ELR (cell line): ENCODE data around the gene FRMD3.
A peak's percentile ranks its signal among the peaks of the same experiment; 100 is the strongest.

Source experiments
- DNase-seq: peaks from one replicate; pipeline ENCODE4 v3.0.0-alpha.2; 2015; ENCODE audit warnings: low read depth

The FRMD3 gene

GRCh38 chr9:83283528-83283927 lies 254.7 kb downstream of the FRMD3 start:
- DNase-seq, result no peak

- DNase-seq, result peak; percentile 49
Observed at GRCh38 chr9:83281306-83282255, 256.6 kb downstream of the FRMD3 start.

DNA sequence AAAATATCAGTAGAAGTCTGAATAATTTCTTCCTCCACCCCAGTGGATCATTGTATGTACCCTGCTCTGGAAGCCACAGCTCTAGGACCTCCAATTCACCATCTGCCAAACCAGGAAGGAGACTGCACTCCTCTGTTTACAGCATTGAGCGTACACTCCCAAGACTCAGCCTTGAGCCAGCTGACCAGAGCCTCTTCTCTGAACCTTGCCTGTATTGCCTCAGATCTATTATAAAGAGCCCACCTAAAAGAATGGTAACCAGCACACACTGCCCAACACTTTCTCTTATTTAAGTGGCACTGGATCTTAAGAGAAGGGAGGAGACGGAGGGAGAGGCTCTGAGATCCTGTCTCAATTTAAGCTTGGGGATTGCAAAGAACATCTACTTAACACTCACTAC lies 257.4 kb downstream of the FRMD3 start:
- DNase-seq, result no peak

- peak; percentile 58 for DNase-seq
Observed at GRCh38 chr9:83280268-83280667, 257.9 kb downstream of the FRMD3 start.

GRCh38 chr9:83274787-83275186 lies 263.4 kb downstream of the FRMD3 start:
- no peak for DNase-seq

GRCh38 chr9:83271665-83272071 lies 266.5 kb downstream of the FRMD3 start:
- DNase-seq, result no peak

- no peak for DNase-seq
Observed at GRCh38 chr9:83270116-83270515, 268.1 kb downstream of the FRMD3 start.

- no peak for DNase-seq
Observed at GRCh38 chr9:83267741-83268140, 270.5 kb downstream of the FRMD3 start.

- peak; percentile 32 for DNase-seq
Observed at GRCh38 chr9:83266666-83267496, 271.3 kb downstream of the FRMD3 start.

DNA sequence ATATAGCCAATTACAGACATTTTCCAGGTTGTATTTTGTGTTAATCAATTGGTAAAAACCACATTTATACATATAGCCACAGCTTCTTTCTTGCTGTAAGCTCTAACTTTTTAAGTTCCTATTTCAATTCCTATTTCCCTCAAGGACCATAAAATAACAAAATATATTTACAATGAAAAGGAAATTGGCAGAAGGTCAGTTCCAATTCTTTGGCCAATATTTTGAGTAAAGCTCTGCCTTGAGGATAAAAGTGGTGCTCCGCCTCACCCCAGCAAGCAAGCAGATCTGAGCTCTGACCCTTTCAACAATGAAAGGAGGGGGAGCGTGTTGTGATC lies 271.9 kb downstream of the FRMD3 start:
- DNase-seq, result no peak

DNA sequence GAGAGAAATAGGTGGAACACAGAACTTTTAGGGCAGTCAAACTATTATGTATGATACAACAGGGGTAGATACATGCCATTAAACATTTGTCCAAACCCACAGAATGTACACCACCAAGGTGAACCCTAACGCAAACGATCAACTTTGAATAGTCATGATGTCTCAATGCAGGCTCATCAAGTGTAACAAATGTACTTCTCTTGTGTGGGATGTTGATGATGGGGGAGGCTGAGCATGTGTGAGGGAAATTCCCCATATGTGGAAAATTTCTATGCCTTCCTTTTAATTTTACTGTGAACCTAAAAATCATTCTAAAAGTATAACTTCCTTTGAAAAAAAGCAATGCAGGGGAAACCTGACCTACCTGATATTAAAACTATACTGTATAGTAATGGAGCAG lies 273.9 kb downstream of the FRMD3 start:
- DNase-seq, result no peak

GRCh38 chr9:83259558-83259957 lies 278.6 kb downstream of the FRMD3 start:
- no peak for DNase-seq

- DNase-seq, result no peak
Observed at GRCh38 chr9:83257937-83258891, 280.0 kb downstream of the FRMD3 start.

DNA sequence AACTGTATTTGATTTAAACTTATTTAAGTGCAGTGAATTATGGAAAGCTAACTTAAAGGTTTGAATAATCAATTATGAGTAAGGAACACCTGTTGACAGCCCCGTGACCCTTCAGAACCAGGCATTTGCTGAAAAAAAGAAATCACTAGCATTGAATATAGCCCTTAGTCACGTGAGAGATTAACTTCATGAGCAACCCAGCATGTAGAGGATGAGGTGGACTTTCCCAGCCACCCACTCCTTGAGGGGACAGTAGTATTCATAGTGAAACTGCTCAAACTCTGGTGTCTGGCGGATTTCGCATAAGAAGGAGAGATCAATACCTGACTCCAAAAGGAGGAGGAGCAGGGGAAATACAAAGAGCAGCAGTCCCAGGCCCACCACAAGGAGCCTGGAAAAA lies 290.5 kb downstream of the FRMD3 start:
- DNase-seq, result no peak

- no peak for DNase-seq
Observed at GRCh38 chr9:83245979-83246659, 292.1 kb downstream of the FRMD3 start.

DNA sequence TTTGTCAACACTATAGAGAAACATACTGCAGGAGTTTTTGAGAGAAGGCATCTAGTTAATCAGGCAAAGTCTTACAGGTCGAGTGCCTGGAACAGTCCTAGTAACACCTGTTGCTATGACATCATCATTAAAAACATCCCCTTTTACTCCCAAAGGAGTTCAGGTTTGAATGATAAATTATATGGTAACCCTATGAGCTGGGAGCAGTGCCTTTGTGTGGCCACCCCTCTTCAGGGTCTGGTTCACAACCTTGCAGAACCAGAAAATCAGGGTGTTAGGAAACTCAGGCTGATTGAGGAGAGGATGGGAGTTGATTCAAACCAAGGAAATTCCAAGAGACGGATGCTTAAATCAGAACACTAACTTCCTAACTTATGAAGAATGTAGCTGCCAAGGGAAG lies 296.1 kb downstream of the FRMD3 start:
- DNase-seq, result no peak

DNA sequence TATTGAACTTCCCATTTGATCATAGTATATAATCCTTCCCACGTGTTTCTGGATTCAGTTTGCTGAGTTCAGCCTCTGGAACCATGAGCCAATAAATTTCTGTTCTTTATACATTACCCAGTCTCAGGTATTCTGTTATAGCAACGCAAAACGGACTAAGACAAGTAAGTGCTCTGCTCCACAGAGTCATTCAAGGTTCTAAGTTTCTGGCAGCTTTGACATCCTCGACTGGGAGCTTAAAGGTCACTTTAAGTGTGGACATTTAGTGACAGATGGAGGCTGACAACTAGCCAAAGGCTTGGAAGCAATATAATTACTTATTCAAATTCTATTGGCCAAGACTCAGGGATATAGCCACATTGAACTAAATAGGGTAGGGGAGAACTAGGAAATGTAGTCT lies 297.5 kb downstream of the FRMD3 start:
- no peak for DNase-seq

- no peak for DNase-seq
Observed at GRCh38 chr9:83239747-83240146, 298.5 kb downstream of the FRMD3 start.

DNA sequence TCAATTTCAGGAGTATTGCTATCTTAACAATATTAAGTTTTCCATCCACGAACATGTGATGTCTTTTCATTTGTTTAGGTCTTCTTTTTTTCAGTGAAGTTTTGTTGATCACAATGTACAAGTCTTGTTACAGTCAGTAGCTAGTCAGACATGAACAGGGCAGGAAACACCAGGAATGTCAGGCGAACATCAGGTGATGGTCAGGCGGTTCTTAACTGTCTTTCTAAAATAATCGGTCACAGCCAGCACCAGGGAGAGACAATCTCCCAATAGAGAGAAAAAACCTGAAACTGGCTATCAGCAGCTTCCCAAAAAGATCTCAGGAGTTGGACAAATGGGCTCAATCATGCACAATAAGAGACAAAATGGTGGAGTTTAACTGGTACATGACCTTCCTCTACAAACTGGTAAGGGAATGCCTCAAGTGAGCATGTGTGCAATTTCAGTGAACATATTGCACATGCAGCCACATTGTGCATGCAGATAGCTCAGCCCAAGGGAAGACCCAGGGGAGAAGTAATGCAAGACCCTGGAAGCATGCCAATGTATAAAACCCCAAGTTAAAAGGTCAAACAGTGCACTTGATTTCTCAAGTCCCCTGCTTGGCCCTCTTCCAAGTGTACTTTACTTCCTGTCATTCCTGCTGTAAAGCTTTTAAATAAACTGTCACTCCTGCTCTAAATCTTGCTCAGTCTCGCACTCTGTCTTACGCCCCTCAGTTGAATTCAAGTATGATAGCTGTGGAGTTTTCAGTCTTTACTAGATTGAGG lies 299.1 kb downstream of the FRMD3 start:
- no peak for DNase-seq

DNA sequence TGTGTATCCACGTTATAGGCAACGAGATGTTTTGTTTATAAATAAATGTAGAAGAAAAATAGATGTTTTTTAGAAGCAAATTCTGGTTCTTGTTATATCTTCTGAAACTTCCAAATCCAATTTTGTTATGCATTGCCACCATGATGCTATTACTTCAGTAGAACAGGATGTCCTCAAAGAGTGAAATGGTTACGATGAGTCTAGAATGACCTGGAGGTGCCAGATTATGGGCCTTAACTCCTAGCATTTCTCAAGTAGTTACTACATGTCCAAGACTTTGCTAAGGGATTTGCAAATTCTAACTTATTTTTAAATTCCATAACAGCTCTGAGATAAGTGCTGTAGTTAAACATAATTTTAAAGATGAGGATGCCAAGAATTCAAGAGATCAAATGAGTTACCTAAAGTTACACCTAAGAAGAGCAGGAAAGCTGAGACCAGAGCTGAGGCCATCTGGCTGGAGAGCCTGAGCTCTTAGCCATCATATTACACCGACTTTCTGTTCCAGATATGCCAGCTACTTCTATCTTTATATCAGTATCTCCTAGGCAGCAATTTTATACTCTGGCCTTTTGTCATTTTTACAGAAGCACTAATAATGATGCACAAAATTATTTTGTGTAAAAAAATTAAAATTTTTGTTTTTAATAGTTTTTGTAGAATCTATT lies 302.0 kb downstream of the FRMD3 start:
- DNase-seq, result no peak
